GM23338 (cell line): ENCODE results near the gene METTL17. TPM values are rescaled to one million over a fixed set of nuclear protein-coding genes. Genes with fewer than 3 reads are reported as not detected.

Experiments
- ATAC-seq: fragments of 200-7000 bp; cut with Tn5 transposase; 3 replicates; pipeline ENCODE4 v1.9.1; 2020
- DNase-seq: peaks from one replicate; pipeline ENCODE4 v3.0.0-alpha.2; 2015; ENCODE audit warnings: low spot score
- H2AFZ ChIP-seq: fragments of 200-600 bp; sonication (generic); 2 replicates; pipeline ENCODE4 v1.8.0; 2016; ENCODE audit warnings: antibody characterized with exemption, mild to moderate bottlenecking, moderate library complexity
- H3F3A ChIP-seq: fragments of 200-600 bp; sonication (generic); replicated peaks from 2 replicates; pipeline ENCODE4 v1.8.0; 2017; ENCODE audit warnings: antibody characterized with exemption, mixed run types, low read depth
- H3K27ac ChIP-seq: fragments of 200-600 bp; sonication (generic); 2 replicates; pipeline ENCODE4 v1.6.1; 2016; ENCODE audit warnings: low read depth
- H3K27me3 ChIP-seq: fragments of 200-600 bp; sonication (generic); 2 replicates; pipeline ENCODE4 v1.8.0; 2016; ENCODE audit warnings: mild to moderate bottlenecking, mixed run types, moderate library complexity; ENCODE audit not compliant: insufficient read depth
- H3K36me3 ChIP-seq: fragments of 200-600 bp; sonication (generic); 2 replicates; pipeline ENCODE4 v1.8.0; 2016; ENCODE audit warnings: mild to moderate bottlenecking; ENCODE audit not compliant: insufficient read depth
- H3K4me1 ChIP-seq: fragments of 200-600 bp; sonication (generic); 2 replicates; pipeline ENCODE4 v1.8.0; 2016; ENCODE audit warnings: mild to moderate bottlenecking, moderate library complexity; ENCODE audit not compliant: insufficient read depth
- H3K4me2 ChIP-seq: fragments of 200-600 bp; sonication (generic); 2 replicates; pipeline ENCODE4 v1.7.1; 2017; ENCODE audit warnings: mixed run types
- H3K4me3 ChIP-seq: fragments of 200-600 bp; sonication (generic); 2 replicates; pipeline ENCODE4 v1.6.1; 2016; ENCODE audit warnings: mixed run types
- H3K79me2 ChIP-seq: fragments of 200-600 bp; sonication (generic); replicated peaks from 2 replicates; pipeline ENCODE4 v1.8.0; 2017; ENCODE audit warnings: mild to moderate bottlenecking; ENCODE audit not compliant: insufficient read depth
- H3K9me2 ChIP-seq: fragments of 200-600 bp; sonication (generic); 2 replicates; pipeline ENCODE4 v1.8.0; 2017; ENCODE audit not compliant: insufficient read depth
- H4K20me1 ChIP-seq: fragments of 200-600 bp; sonication (generic); replicated peaks from 2 replicates; pipeline ENCODE4 v1.8.0; 2017; ENCODE audit warnings: mild to moderate bottlenecking; ENCODE audit not compliant: insufficient read depth
- H3K27ac Mint-ChIP-seq: 2 replicates; pipeline ENCODE4 v1.8.0; 2020; ENCODE audit warnings: inconsistent platforms, mild to moderate bottlenecking, moderate library complexity, mixed read lengths
- H3K27me3 Mint-ChIP-seq: 3 replicates; pipeline ENCODE4 v1.8.0; 2022; ENCODE audit warnings: low read depth, mild to moderate bottlenecking, moderate library complexity, mixed read lengths, inconsistent platforms; ENCODE audit not compliant: insufficient read depth, poor library complexity
- H3K36me3 Mint-ChIP-seq: 3 replicates; pipeline ENCODE4 v1.8.0; 2021; ENCODE audit warnings: low read depth, mild to moderate bottlenecking, inconsistent platforms, moderate library complexity, mixed read lengths
- H3K4me1 Mint-ChIP-seq: 3 replicates; pipeline ENCODE4 v1.8.0; 2020; ENCODE audit warnings: mild to moderate bottlenecking, inconsistent platforms, mixed read lengths
- H3K4me3 Mint-ChIP-seq: 3 replicates; pipeline ENCODE4 v1.8.0; 2021; ENCODE audit warnings: moderate library complexity, mild to moderate bottlenecking, inconsistent platforms, mixed read lengths
- H3K9me3 Mint-ChIP-seq: 3 replicates; pipeline ENCODE4 v1.8.0; 2020; ENCODE audit warnings: moderate library complexity, mild to moderate bottlenecking, inconsistent platforms, mixed read lengths
- CREB1 ChIP-seq: fragments of 250-450 bp; sonication (Bioruptor Pico); IDR thresholded peaks from 2 replicates; pipeline ENCODE4 v1.5.0; 2020; ENCODE audit warnings: low read depth, mild to moderate bottlenecking, moderate library complexity
- EZH2 ChIP-seq: fragments of 200-600 bp; sonication (generic); IDR thresholded peaks from one replicate; pipeline ENCODE4 v1.8.0; 2017; ENCODE audit warnings: antibody characterized with exemption, mild to moderate bottlenecking, low read depth; ENCODE audit not compliant: unreplicated experiment
- EZH2phosphoT487 ChIP-seq: fragments of 200-600 bp; sonication (generic); IDR thresholded peaks from one replicate; pipeline ENCODE4 v1.8.1; 2018; ENCODE audit warnings: antibody characterized with exemption; ENCODE audit not compliant: unreplicated experiment
- JUNB ChIP-seq: IDR thresholded peaks from one replicate; pipeline ENCODE4 v1.6.1; 2016; ENCODE audit warnings: antibody characterized with exemption; ENCODE audit not compliant: unreplicated experiment
- NANOG ChIP-seq: IDR thresholded peaks from 2 replicates; pipeline ENCODE4 v1.6.1; 2016; ENCODE audit warnings: antibody characterized with exemption, borderline replicate concordance
- POLR2AphosphoS5 ChIP-seq: IDR thresholded peaks from 2 replicates; pipeline ENCODE4 v1.6.1; 2016; ENCODE audit warnings: antibody characterized with exemption, low read depth
- STAT1 ChIP-seq: IDR thresholded peaks from one replicate; pipeline ENCODE4 v1.6.1; 2016; ENCODE audit warnings: antibody characterized with exemption; ENCODE audit not compliant: unreplicated experiment
- ZNF114 ChIP-seq: fragments of 250-450 bp; sonication (Bioruptor Pico); IDR thresholded peaks from 2 replicates; pipeline ENCODE4 v1.5.0; 2020; ENCODE audit warnings: mild to moderate bottlenecking, moderate library complexity
- ZNF331 ChIP-seq: fragments of 250-450 bp; sonication (Bioruptor Pico); IDR thresholded peaks from 2 replicates; pipeline ENCODE4 v1.5.0; 2020; ENCODE audit warnings: low read depth, mild to moderate bottlenecking, moderate library complexity
- polyA plus RNA-seq: library from polyadenylated mRNA; unstranded; fragments of >200 nt; fragmentation: Nextera tagmentation; extraction: Ambion mirVana; gene quantifications from 2 replicates; pipeline ENCODE4 v1.2.1, GENCODE V29; 2016
- total RNA-seq: library from RNA; depleted of rRNA; stranded (reverse); fragments of >200 nt; shearing (Covaris generic); gene quantifications from 2 replicates; pipeline ENCODE4 v1.2.3, GENCODE V29; 2014
- TF ChIP-seq, protein P1 (sequence below), 2 experiments: fragments of 200-600 bp in 1 of 2; sonication (generic) in 1 of 2; conservative IDR thresholded peaks; 2 replicates each; pipeline versions ENCODE4 v1.5.1 to v1.6.1; 2016 to 2017; ENCODE audit warnings: antibody characterized with exemption in 2 of 2, low read depth in 2 of 2, mild to moderate bottlenecking in 2 of 2, moderate library complexity in 1 of 2
- TF ChIP-seq, protein P2 (sequence below): fragments of 250-450 bp; sonication (Bioruptor Pico); IDR thresholded peaks from 2 replicates; pipeline ENCODE4 v1.5.0; 2020; ENCODE audit warnings: mild to moderate bottlenecking, moderate library complexity
- TF ChIP-seq, protein P3 (sequence below): IDR thresholded peaks from one replicate; pipeline ENCODE4 v1.6.1; 2018; ENCODE audit warnings: antibody characterized with exemption; ENCODE audit not compliant: unreplicated experiment
- TF ChIP-seq, protein P4 (sequence below): IDR thresholded peaks from 2 replicates; pipeline ENCODE4 v1.6.1; 2016; ENCODE audit warnings: antibody characterized with exemption

The METTL17 gene
- total and polyA plus RNA-seq, 2 experiments from 2014 or later: 74.9 to 156 TPM

DNA sequence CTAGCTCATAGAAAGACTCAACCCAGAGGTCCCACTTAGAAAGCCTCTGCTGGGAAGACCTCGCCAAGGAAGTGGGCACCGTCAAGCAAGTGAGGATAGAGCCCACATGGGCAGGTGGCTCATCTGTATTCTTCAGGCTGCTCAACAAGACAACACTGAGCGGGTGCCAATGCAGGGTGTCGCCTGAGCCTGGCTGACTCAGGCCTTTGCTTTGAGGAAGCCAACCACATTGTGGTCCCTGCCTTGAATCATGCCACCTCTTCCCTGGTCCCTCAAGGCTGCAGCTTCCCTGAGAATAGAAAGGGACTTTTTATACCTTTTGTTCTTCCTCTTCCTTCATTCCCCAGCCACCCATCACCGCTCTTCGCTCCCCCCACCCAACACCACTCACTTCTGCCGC is 47.0 kb downstream of the METTL17 start:
- H3K36me3 Mint-ChIP-seq: no peaks in the 10 kb centered on the region; the same call in 2 of the 3 replicates

More for the DNA sequence above, 47.0 kb downstream of the METTL17 start:
- peaks cover 26% of the 10 kb centered on the region for H3K4me1 Mint-ChIP-seq
- TF ChIP-seq, protein P1, sequence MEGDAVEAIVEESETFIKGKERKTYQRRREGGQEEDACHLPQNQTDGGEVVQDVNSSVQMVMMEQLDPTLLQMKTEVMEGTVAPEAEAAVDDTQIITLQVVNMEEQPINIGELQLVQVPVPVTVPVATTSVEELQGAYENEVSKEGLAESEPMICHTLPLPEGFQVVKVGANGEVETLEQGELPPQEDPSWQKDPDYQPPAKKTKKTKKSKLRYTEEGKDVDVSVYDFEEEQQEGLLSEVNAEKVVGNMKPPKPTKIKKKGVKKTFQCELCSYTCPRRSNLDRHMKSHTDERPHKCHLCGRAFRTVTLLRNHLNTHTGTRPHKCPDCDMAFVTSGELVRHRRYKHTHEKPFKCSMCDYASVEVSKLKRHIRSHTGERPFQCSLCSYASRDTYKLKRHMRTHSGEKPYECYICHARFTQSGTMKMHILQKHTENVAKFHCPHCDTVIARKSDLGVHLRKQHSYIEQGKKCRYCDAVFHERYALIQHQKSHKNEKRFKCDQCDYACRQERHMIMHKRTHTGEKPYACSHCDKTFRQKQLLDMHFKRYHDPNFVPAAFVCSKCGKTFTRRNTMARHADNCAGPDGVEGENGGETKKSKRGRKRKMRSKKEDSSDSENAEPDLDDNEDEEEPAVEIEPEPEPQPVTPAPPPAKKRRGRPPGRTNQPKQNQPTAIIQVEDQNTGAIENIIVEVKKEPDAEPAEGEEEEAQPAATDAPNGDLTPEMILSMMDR (conservative IDR thresholded peaks at IDR 0.05; ENCODE audit: low read depth in 2 of 2): no peak
- no peak for TF ChIP-seq NANOG
- no peak for TF ChIP-seq EZH2
- no peak for TF ChIP-seq CREB1 (CRISPR knock-in tag)
- TF ChIP-seq STAT1: no peak
- TF ChIP-seq, protein P2, sequence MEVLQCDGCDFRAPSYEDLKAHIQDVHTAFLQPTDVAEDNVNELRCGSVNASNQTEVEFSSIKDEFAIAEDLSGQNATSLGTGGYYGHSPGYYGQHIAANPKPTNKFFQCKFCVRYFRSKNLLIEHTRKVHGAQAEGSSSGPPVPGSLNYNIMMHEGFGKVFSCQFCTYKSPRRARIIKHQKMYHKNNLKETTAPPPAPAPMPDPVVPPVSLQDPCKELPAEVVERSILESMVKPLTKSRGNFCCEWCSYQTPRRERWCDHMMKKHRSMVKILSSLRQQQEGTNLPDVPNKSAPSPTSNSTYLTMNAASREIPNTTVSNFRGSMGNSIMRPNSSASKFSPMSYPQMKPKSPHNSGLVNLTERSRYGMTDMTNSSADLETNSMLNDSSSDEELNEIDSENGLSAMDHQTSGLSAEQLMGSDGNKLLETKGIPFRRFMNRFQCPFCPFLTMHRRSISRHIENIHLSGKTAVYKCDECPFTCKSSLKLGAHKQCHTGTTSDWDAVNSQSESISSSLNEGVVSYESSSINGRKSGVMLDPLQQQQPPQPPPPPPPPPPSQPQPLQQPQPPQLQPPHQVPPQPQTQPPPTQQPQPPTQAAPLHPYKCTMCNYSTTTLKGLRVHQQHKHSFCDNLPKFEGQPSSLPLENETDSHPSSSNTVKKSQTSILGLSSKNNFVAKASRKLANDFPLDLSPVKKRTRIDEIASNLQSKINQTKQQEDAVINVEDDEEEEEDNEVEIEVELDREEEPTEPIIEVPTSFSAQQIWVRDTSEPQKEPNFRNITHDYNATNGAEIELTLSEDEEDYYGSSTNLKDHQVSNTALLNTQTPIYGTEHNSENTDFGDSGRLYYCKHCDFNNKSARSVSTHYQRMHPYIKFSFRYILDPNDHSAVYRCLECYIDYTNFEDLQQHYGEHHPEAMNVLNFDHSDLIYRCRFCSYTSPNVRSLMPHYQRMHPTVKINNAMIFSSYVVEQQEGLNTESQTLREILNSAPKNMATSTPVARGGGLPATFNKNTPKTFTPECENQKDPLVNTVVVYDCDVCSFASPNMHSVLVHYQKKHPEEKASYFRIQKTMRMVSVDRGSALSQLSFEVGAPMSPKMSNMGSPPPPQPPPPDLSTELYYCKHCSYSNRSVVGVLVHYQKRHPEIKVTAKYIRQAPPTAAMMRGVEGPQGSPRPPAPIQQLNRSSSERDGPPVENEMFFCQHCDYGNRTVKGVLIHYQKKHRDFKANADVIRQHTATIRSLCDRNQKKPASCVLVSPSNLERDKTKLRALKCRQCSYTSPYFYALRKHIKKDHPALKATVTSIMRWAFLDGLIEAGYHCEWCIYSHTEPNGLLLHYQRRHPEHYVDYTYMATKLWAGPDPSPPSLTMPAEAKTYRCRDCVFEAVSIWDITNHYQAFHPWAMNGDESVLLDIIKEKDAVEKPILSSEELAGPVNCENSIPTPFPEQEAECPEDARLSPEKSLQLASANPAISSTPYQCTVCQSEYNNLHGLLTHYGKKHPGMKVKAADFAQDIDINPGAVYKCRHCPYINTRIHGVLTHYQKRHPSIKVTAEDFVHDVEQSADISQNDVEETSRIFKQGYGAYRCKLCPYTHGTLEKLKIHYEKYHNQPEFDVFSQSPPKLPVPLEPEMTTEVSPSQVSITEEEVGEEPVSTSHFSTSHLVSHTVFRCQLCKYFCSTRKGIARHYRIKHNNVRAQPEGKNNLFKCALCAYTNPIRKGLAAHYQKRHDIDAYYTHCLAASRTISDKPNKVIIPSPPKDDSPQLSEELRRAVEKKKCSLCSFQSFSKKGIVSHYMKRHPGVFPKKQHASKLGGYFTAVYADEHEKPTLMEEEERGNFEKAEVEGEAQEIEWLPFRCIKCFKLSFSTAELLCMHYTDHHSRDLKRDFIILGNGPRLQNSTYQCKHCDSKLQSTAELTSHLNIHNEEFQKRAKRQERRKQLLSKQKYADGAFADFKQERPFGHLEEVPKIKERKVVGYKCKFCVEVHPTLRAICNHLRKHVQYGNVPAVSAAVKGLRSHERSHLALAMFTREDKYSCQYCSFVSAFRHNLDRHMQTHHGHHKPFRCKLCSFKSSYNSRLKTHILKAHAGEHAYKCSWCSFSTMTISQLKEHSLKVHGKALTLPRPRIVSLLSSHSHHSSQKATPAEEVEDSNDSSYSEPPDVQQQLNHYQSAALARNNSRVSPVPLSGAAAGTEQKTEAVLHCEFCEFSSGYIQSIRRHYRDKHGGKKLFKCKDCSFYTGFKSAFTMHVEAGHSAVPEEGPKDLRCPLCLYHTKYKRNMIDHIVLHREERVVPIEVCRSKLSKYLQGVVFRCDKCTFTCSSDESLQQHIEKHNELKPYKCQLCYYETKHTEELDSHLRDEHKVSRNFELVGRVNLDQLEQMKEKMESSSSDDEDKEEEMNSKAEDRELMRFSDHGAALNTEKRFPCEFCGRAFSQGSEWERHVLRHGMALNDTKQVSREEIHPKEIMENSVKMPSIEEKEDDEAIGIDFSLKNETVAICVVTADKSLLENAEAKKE (CRISPR knock-in tag): no peak
- TF ChIP-seq ZNF114 (CRISPR knock-in tag): no peak
- no peak for TF ChIP-seq JUNB
- TF ChIP-seq ZNF331 (CRISPR knock-in tag): no peak
- TF ChIP-seq, protein P3, sequence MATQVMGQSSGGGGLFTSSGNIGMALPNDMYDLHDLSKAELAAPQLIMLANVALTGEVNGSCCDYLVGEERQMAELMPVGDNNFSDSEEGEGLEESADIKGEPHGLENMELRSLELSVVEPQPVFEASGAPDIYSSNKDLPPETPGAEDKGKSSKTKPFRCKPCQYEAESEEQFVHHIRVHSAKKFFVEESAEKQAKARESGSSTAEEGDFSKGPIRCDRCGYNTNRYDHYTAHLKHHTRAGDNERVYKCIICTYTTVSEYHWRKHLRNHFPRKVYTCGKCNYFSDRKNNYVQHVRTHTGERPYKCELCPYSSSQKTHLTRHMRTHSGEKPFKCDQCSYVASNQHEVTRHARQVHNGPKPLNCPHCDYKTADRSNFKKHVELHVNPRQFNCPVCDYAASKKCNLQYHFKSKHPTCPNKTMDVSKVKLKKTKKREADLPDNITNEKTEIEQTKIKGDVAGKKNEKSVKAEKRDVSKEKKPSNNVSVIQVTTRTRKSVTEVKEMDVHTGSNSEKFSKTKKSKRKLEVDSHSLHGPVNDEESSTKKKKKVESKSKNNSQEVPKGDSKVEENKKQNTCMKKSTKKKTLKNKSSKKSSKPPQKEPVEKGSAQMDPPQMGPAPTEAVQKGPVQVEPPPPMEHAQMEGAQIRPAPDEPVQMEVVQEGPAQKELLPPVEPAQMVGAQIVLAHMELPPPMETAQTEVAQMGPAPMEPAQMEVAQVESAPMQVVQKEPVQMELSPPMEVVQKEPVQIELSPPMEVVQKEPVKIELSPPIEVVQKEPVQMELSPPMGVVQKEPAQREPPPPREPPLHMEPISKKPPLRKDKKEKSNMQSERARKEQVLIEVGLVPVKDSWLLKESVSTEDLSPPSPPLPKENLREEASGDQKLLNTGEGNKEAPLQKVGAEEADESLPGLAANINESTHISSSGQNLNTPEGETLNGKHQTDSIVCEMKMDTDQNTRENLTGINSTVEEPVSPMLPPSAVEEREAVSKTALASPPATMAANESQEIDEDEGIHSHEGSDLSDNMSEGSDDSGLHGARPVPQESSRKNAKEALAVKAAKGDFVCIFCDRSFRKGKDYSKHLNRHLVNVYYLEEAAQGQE: no peak
- TF ChIP-seq EZH2phosphoT487: no peak
- TF ChIP-seq, protein P4, sequence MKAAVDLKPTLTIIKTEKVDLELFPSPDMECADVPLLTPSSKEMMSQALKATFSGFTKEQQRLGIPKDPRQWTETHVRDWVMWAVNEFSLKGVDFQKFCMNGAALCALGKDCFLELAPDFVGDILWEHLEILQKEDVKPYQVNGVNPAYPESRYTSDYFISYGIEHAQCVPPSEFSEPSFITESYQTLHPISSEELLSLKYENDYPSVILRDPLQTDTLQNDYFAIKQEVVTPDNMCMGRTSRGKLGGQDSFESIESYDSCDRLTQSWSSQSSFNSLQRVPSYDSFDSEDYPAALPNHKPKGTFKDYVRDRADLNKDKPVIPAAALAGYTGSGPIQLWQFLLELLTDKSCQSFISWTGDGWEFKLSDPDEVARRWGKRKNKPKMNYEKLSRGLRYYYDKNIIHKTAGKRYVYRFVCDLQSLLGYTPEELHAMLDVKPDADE: no peak
- no peak for TF ChIP-seq POLR2AphosphoS5
- ATAC-seq: no peak
- Histone ChIP-seq H3K36me3 (no peaks in the 10 kb centered on the region), H3K79me2 (no peaks in the 10 kb centered on the region), H3K4me3 (no peak overlapping the region), H3F3A (no peaks in the 10 kb centered on the region), H3K4me1 (peaks cover 10% of the 10 kb centered on the region), H3K27ac (no peak overlapping the region), H3K4me2 (no peak overlapping the region), H2AFZ (no peak overlapping the region), H4K20me1 (no peaks in the 10 kb centered on the region), H3K9me2 (no peaks in the 10 kb centered on the region), H3K27me3 (no peaks in the 10 kb centered on the region)
- H3K27me3 Mint-ChIP-seq: peaks cover 19% of the 10 kb centered on the region
- no peak overlapping the region for H3K4me3 Mint-ChIP-seq
- no peaks in the 10 kb centered on the region for H3K9me3 Mint-ChIP-seq
- no peak for DNase-seq
- no peak overlapping the region for H3K27ac Mint-ChIP-seq
